GM12801 (cell line): ENCODE data around the gene DDIAS.

ENCODE experiments used
- CTCF ChIP-seq: IDR thresholded peaks from one replicate; pipeline ENCODE4 v1.5.1; 2011; ENCODE audit warnings: control low read depth; ENCODE audit not compliant: insufficient read length; ENCODE audit errors: extremely low read depth

DDIAS gene

GRCh38 chr11:82892611-82893169, 8.8 kb upstream of the DDIAS start:
- TF ChIP-seq CTCF: no peak

GRCh38 chr11:82895437-82896091, 6.0 kb upstream of the DDIAS start:
- TF ChIP-seq CTCF: no peak

- no peak for TF ChIP-seq CTCF
These were observed 5.4 kb upstream of the DDIAS start for GRCh38 chr11:82896183-82896582.

- TF ChIP-seq CTCF: no peak
These were observed 3.3 kb upstream of the DDIAS start for GRCh38 chr11:82898241-82898640.

GRCh38 chr11:82899186-82899820, 2.2 kb upstream of the DDIAS start:
- TF ChIP-seq CTCF: no peak

GRCh38 chr11:82899957-82900276, 1.6 kb upstream of the DDIAS start:
- TF ChIP-seq CTCF: no peak

GRCh38 chr11:82900277-82901164, 1.0 kb upstream of the DDIAS start, which contains the start of gene PRCP:
PRCP (minus strand) TSS chr11:82900430; CDS start chr11:82900402, 28 bp downstream.
- no peak for TF ChIP-seq CTCF
